IMR-90 (cell line): ENCODE results near the gene SPNS2. TPM values are rescaled to one million over a fixed set of nuclear protein-coding genes. Genes with fewer than 3 reads are reported as not detected.
A peak's percentile ranks its signal among the peaks of the same experiment; 100 is the strongest.

Experiments used
- ATAC-seq: fragments of 200-7000 bp; cut with Tn5 transposase; 2 replicates; pipeline ENCODE4 v1.9.1; 2020; ENCODE audit warnings: low read depth, mild to moderate bottlenecking, moderate library complexity
- BruUV-seq: library from RNA; stranded (reverse); fragments of 400-500 nt; replicated peaks from 2 replicates; lab custom pipeline; 2021; lab: Mats Ljungman, UMichigan
- CTCF ChIA-PET: fragments of 300-600 bp; formaldehyde crosslinking; extraction: SDS; loops from one replicate; lab custom pipeline; 2021; ENCODE audit warnings: antibody characterized with exemption; lab: Yijun Ruan, JAX
- POLR2A ChIA-PET: fragments of 300-600 bp; sonication (Branson Sonifier 250); formaldehyde crosslinking; loops from one replicate; lab custom pipeline; 2022; ENCODE audit warnings: antibody characterized with exemption; ENCODE audit not compliant: unreplicated experiment; lab: Charles Lee
- DNase-seq: peaks from one replicate; pipeline ENCODE4 v3.0.0; 2013
- H2AFZ ChIP-seq: replicated peaks from 2 replicates; pipeline ENCODE3; 2013; ENCODE audit warnings: low read length, mild to moderate bottlenecking; ENCODE audit not compliant: poor library complexity
- H2AK5ac ChIP-seq: 2 replicates; pipeline ENCODE4 v1.6.1; 2013; ENCODE audit warnings: low read depth, low read length, inconsistent platforms
- H2AK9ac ChIP-seq: replicated peaks from 2 replicates; pipeline ENCODE3; 2013; ENCODE audit warnings: mild to moderate bottlenecking, low read depth, low read length, moderate library complexity; ENCODE audit not compliant: poor library complexity
- H2BK120ac ChIP-seq: 2 replicates; pipeline ENCODE4 v1.6.1; 2013; ENCODE audit warnings: low read depth, low read length, inconsistent platforms
- H2BK15ac ChIP-seq: 3 replicates; pipeline ENCODE4 v1.6.1; 2013; ENCODE audit warnings: low read depth, low read length, inconsistent platforms
- H2BK20ac ChIP-seq: 2 replicates; pipeline ENCODE4 v1.6.1; 2013; ENCODE audit warnings: low read depth, mild to moderate bottlenecking, inconsistent platforms, low read length, moderate library complexity
- H2BK5ac ChIP-seq: 2 replicates; pipeline ENCODE4 v1.6.1; 2013; ENCODE audit warnings: mild to moderate bottlenecking, low read depth, low read length, inconsistent platforms; ENCODE audit not compliant: poor library complexity, severe bottlenecking
- H3K14ac ChIP-seq: replicated peaks from 2 replicates; pipeline ENCODE4 v1.6.1; 2013; ENCODE audit warnings: low read depth, low read length, inconsistent platforms
- H3K18ac ChIP-seq: 2 replicates; pipeline ENCODE4 v1.6.1; 2013; ENCODE audit warnings: low read depth, low read length, control low read depth
- H3K23ac ChIP-seq: 2 replicates; pipeline ENCODE4 v1.6.1; 2013; ENCODE audit warnings: low read depth, low read length, inconsistent platforms
- H3K27ac ChIP-seq: 2 replicates; pipeline ENCODE4 v1.5.1; 2013; ENCODE audit warnings: mild to moderate bottlenecking, control low read depth, low read length; ENCODE audit not compliant: insufficient read depth
- H3K27me3 ChIP-seq: 2 replicates; pipeline ENCODE4 v1.6.1; 2013; ENCODE audit warnings: low read length; ENCODE audit not compliant: control insufficient read depth, insufficient read depth
- H3K36me3 ChIP-seq: 2 replicates; pipeline ENCODE4 v1.6.1; 2013; ENCODE audit warnings: low read length, mixed read lengths; ENCODE audit not compliant: control insufficient read depth, insufficient read depth
- H3K4ac ChIP-seq: 2 replicates; pipeline ENCODE4 v1.6.1; 2013; ENCODE audit warnings: low read depth, low read length, inconsistent platforms
- H3K4me1 ChIP-seq: 2 replicates; pipeline ENCODE4 v1.6.1; 2013; ENCODE audit warnings: low read length, mixed read lengths; ENCODE audit not compliant: control insufficient read depth, insufficient read depth
- H3K4me2 ChIP-seq: 2 replicates; pipeline ENCODE4 v1.6.1; 2013; ENCODE audit warnings: low read depth, mild to moderate bottlenecking, control low read depth, low read length, moderate library complexity
- H3K4me3 ChIP-seq: 2 replicates; pipeline ENCODE4 v1.5.1; 2013; ENCODE audit warnings: low read depth, mild to moderate bottlenecking, control low read depth, low read length, moderate library complexity; ENCODE audit not compliant: insufficient read depth
- H3K56ac ChIP-seq: 2 replicates; pipeline ENCODE4 v1.6.1; 2013; ENCODE audit warnings: low read length, inconsistent platforms; ENCODE audit not compliant: insufficient read depth; ENCODE audit errors: extremely low read depth
- H3K79me1 ChIP-seq, 2 experiments: 2 replicates each; pipeline ENCODE4 v1.6.1; 2013; ENCODE audit warnings: low read length in 2 of 2, inconsistent platforms in 1 of 2, low read depth in 1 of 2
- H3K9ac ChIP-seq: 2 replicates; pipeline ENCODE4 v1.6.1; 2013; ENCODE audit warnings: low read depth, low read length, control low read depth
- H3K9me1 ChIP-seq: 2 replicates; pipeline ENCODE4 v1.6.1; 2013; ENCODE audit warnings: low read length, inconsistent platforms; ENCODE audit not compliant: insufficient read depth
- H3K9me3 ChIP-seq: 2 replicates; pipeline ENCODE4 v1.6.1; 2013; ENCODE audit warnings: low read length; ENCODE audit not compliant: control insufficient read depth, insufficient read depth
- H4K20me1 ChIP-seq: 2 replicates; pipeline ENCODE4 v1.6.1; 2013; ENCODE audit warnings: low read length, inconsistent platforms; ENCODE audit not compliant: insufficient read depth
- H4K5ac ChIP-seq: 2 replicates; pipeline ENCODE4 v1.6.1; 2013; ENCODE audit warnings: mild to moderate bottlenecking, low read depth, low read length, control low read depth
- H4K8ac ChIP-seq, 2 experiments: 2 replicates each; pipeline ENCODE4 v1.6.1; 2013; ENCODE audit warnings: low read depth in 2 of 2, low read length in 2 of 2, control low read depth in 1 of 2, inconsistent platforms in 1 of 2
- H4K91ac ChIP-seq: 2 replicates; pipeline ENCODE4 v1.6.1; 2013; ENCODE audit warnings: low read depth, low read length, inconsistent platforms; ENCODE audit not compliant: insufficient read depth
- BHLHE40 ChIP-seq: fragments of 150-350 bp; IDR thresholded peaks from 2 replicates; pipeline ENCODE4 v1.6.1; 2016; ENCODE audit warnings: mild to moderate bottlenecking, low read depth, low read length
- FOS ChIP-seq: fragments of 150-350 bp; IDR thresholded peaks from 2 replicates; pipeline ENCODE4 v1.6.1; 2016; ENCODE audit warnings: low read depth, low read length
- RCOR1 ChIP-seq: IDR thresholded peaks from 2 replicates; pipeline ENCODE4 v1.6.1; 2012; ENCODE audit warnings: mild to moderate bottlenecking, low read length, improper control_type of control experiment; ENCODE audit not compliant: insufficient replicate concordance
- SMC3 ChIP-seq: fragments of 150-350 bp; IDR thresholded peaks from 2 replicates; pipeline ENCODE4 v1.6.1; 2016; ENCODE audit warnings: low read depth, mild to moderate bottlenecking, antibody characterized with exemption, low read length, moderate library complexity
- WGBS, 2 experiments: methylation state at CpG; one replicate each; pipeline versions ENCODE4 v1.1.5 to v1.1.7; 2013; ENCODE audit warnings: missing lambda C conversion rate in 2 of 2; ENCODE audit not compliant: insufficient read length in 1 of 2; ENCODE audit errors: extremely low coverage in 2 of 2; 5-methylcytosine and 5-hydroxymethylcytosine counted together
- dilution Hi-C: fragments of 300-500 bp; cut with HindIII; formaldehyde crosslinking; loops from one replicate; pipeline ENCODE4 v1.14.3; 2018; ENCODE audit warnings: low sequenced_read_pairs; ENCODE audit not compliant: unreplicated experiment
- in situ Hi-C: fragments of 300-500 bp; cut with MboI; formaldehyde crosslinking; loops from 3 replicates; pipeline ENCODE4 v1.14.3; 2019; ENCODE audit warnings: low sequenced_read_pairs, inconsistent platforms, mixed read lengths
- intact Hi-C: fragments of 100-400 bp; cut with micrococcal nuclease; formaldehyde crosslinking; loops from 2 replicates; pipeline ENCODE4 v1.10.0; 2022
- polyA plus RNA-seq, 3 experiments: library from polyadenylated mRNA; depleted of rRNA; stranded (reverse); fragments of >200 nt; gene quantifications; 2 replicates each; pipeline ENCODE4 v1.2.3, GENCODE V29; 2012; ENCODE audit warnings: low replicate concordance in 1 of 3
- total RNA-seq: library from RNA; depleted of rRNA; stranded (reverse); fragments of >200 nt; gene quantifications from 2 replicates; pipeline ENCODE4 v1.2.3, GENCODE V29; 2012
- TF ChIP-seq, protein P1 (sequence below): fragments of 150-350 bp; IDR thresholded peaks from 2 replicates; pipeline ENCODE4 v1.6.1; 2016; ENCODE audit warnings: low read depth, mild to moderate bottlenecking, low read length, moderate library complexity, borderline replicate concordance

The SPNS2 gene
- total and polyA plus RNA-seq, 2 of the 4 experiments (the other 2 are of a cell fraction): under 0.01 TPM; not detected in 1

DNA sequence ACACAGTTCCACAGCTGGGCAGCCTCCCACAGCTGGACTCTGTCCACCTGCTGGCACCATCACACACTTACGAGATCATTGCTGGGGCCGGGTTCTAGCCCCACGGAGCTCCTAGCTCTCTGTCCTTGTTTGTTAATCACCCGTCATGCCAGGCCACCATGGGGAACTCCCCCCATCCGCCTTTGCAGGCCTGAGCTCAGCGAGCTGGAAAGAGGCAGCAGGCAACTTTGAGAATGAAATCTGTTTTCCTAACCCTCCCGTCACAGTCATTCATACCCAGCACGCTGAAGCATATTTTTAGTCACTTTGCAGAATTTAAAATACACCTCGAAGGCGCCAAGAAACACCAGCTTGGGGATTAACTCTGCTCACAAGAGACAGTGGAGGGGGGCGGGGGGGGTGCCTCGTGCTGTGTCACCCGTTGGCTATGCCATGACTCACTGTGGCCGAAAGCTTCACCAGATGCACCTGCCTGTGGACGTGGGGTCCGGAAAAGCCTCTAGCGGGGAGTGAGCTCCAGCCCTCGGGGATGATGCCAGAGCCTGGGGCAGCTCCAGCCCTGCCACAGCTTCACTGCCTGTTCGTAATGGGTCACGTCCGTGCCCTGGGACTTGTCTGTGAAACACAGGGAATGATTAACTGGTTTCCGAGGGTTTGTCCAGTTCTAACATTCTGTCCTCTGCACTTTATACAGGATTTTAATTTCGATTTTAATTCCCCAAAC is 1.4 kb upstream of the SPNS2 start:
- Histone ChIP-seq H3K36me3 (no peaks in the 10 kb centered on the region), H3K9ac (no peak overlapping the region), H2BK120ac (no peak overlapping the region), H3K9me1 (no peaks in the 10 kb centered on the region), H3K4me3 (no peak overlapping the region), H3K56ac (no peak overlapping the region), H3K18ac (no peak overlapping the region), H3K23ac (no peak overlapping the region), H4K5ac (no peak overlapping the region), H3K27me3 (peaks cover 47% of the 10 kb centered on the region), H3K14ac (no peak overlapping the region), H4K91ac (no peak overlapping the region), H3K4me1 (no peaks in the 10 kb centered on the region), H2AFZ (peak overlapping the region; percentile 43), H2BK20ac (no peak overlapping the region), H4K8ac (no peak overlapping the region), H4K20me1 (peaks cover 6% of the 10 kb centered on the region), H2BK15ac (no peak overlapping the region), H3K27ac (no peak overlapping the region), H2AK5ac (no peak overlapping the region), H3K4me2 (no peak overlapping the region), H2BK5ac (no peak overlapping the region), H2AK9ac (peak overlapping the region; percentile 65), H3K4ac (no peak overlapping the region), H3K79me1 (no peaks in the 10 kb centered on the region), H3K9me3 (no peaks in the 10 kb centered on the region)
- intact Hi-C loops (no loop called here), in situ Hi-C loops (loop anchor here (10.0 kb wide), 1 partner anchor 58 kb away; the partner anchor contains the start of gene MYBBP1A), dilution Hi-C loops (no loop called here)
- CTCF ChIA-PET: interaction anchor here (0.9 kb wide), 1 partner anchor 30 kb away, joined by 4 read pairs; no protein-coding TSS in a partner anchor
- POLR2A ChIA-PET: no interaction called here
- peak; percentile 52 for DNase-seq
- WGBS, 2 experiments: 47% methylated on average over 11 of the region's 23 CpGs; no CpG with 5 or more reads in 1 of the 2 experiments
- no TSS peak for BruUV-seq
- ATAC-seq: no peak
- peak; percentile 88 for TF ChIP-seq RCOR1
- peak; percentile 52; the same call in 1 of the 2 replicates for TF ChIP-seq BHLHE40
- TF ChIP-seq FOS: 0 out of 2 replicates have a peak, but pooled peaks have one; percentile 39
- TF ChIP-seq, protein P1, sequence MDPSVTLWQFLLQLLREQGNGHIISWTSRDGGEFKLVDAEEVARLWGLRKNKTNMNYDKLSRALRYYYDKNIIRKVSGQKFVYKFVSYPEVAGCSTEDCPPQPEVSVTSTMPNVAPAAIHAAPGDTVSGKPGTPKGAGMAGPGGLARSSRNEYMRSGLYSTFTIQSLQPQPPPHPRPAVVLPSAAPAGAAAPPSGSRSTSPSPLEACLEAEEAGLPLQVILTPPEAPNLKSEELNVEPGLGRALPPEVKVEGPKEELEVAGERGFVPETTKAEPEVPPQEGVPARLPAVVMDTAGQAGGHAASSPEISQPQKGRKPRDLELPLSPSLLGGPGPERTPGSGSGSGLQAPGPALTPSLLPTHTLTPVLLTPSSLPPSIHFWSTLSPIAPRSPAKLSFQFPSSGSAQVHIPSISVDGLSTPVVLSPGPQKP: no peak
- no peak for TF ChIP-seq SMC3
